Measurements from ENCODE around the gene GANC. TPM values are rescaled to one million over a fixed set of nuclear protein-coding genes. Genes with fewer than 3 reads are reported as not detected.
"Not testable (repeated sequence)": the region's sequence is repeated elsewhere in the genome, so short reads cannot be mapped to it uniquely, and the experiment has no call there.

GANC gene
- 15.0 TPM for total RNA-seq
- long read RNA-seq, partial matches to known transcripts = 2 of 7 reads
- long read RNA-seq, other reads (novel, unspliced or antisense) = 5 of 7 reads

- intact Hi-C loops (cut with DNase I) = no loop called here
- DNase-seq (peak; percentile 97), ATAC-seq (ENCODE audit: poor library complexity) (peak; percentile 98)
Observed at GRCh38 chr15:42272939-42273899, at the start of gene GANC, which contains the start of gene TMEM87A. Gene GANC (plus strand): TSS chr15:42273201. CDS start chr15:42274482, 1,281 bp downstream. Gene TMEM87A (minus strand): TSS chr15:42273433. CDS start chr15:42273398, 35 bp downstream.

GRCh38 chr15:42226648-42227047 lies 46.4 kb upstream of the GANC start:
- no peak for ATAC-seq (ENCODE audit: poor library complexity)
- intact Hi-C loops (cut with DNase I) = no loop called here
- no peak for DNase-seq

- no peak for ATAC-seq (ENCODE audit: poor library complexity)
- intact Hi-C loops (cut with DNase I) = no loop called here
Observed at GRCh38 chr15:42228036-42228435, 45.0 kb upstream of the GANC start.

GRCh38 chr15:42228981-42229380 lies 44.0 kb upstream of the GANC start:
- ATAC-seq (ENCODE audit: poor library complexity); intact Hi-C loops (cut with DNase I); DNase-seq: not testable (repeated sequence)

More at GRCh38 chr15:42228036-42228435, 45.0 kb upstream of the GANC start:
- no peak for DNase-seq

GRCh38 chr15:42231088-42231487 lies 41.9 kb upstream of the GANC start:
- ATAC-seq (ENCODE audit: poor library complexity) = no peak
- intact Hi-C loops (cut with DNase I) = no loop called here

GRCh38 chr15:42232606-42233005 lies 40.4 kb upstream of the GANC start:
- ATAC-seq (ENCODE audit: poor library complexity) (no peak), DNase-seq (no peak)
- intact Hi-C loops (cut with DNase I) = no loop called here

More at GRCh38 chr15:42231088-42231487, 41.9 kb upstream of the GANC start:
- DNase-seq = no peak

GRCh38 chr15:42233107-42233506 lies 39.9 kb upstream of the GANC start:
- intact Hi-C loops (cut with DNase I) = no loop called here
- ATAC-seq (ENCODE audit: poor library complexity) (no peak), DNase-seq (no peak)

GRCh38 chr15:42239528-42240182 lies 33.3 kb upstream of the GANC start:
- intact Hi-C loops (cut with DNase I) = no loop called here
- ATAC-seq (ENCODE audit: poor library complexity) (no peak), DNase-seq (no peak)

GRCh38 chr15:42240823-42241222 lies 32.2 kb upstream of the GANC start:
- DNase-seq (no peak), ATAC-seq (ENCODE audit: poor library complexity) (no peak)
- intact Hi-C loops (cut with DNase I) = no loop called here

- intact Hi-C loops (cut with DNase I) = no loop called here
Observed at GRCh38 chr15:42253300-42253699, 19.7 kb upstream of the GANC start.

GRCh38 chr15:42264795-42265194 lies 8.2 kb upstream of the GANC start:
- DNase-seq (no peak), ATAC-seq (ENCODE audit: poor library complexity) (no peak)
- intact Hi-C loops (cut with DNase I) = no loop called here

More at GRCh38 chr15:42253300-42253699, 19.7 kb upstream of the GANC start:
- DNase-seq (no peak), ATAC-seq (ENCODE audit: poor library complexity) (no peak)

GRCh38 chr15:42267286-42267685 lies 5.7 kb upstream of the GANC start:
- intact Hi-C loops (cut with DNase I) = no loop called here
- ATAC-seq (ENCODE audit: poor library complexity) (no peak), DNase-seq (no peak)

- DNase-seq (no peak), ATAC-seq (ENCODE audit: poor library complexity) (no peak)
- intact Hi-C loops (cut with DNase I) = no loop called here
Observed at GRCh38 chr15:42270551-42270950, 2.5 kb upstream of the GANC start.

- DNase-seq (no peak), ATAC-seq (ENCODE audit: poor library complexity) (no peak)
- intact Hi-C loops (cut with DNase I) = no loop called here
Observed at GRCh38 chr15:42270996-42271395, 2.0 kb upstream of the GANC start.

- ATAC-seq (ENCODE audit: poor library complexity) = peak; percentile 51
- intact Hi-C loops (cut with DNase I) = no loop called here
- peak; percentile 83 for DNase-seq
Observed at GRCh38 chr15:42273900-42274701, 1.1 kb downstream of the GANC start.

- DNase-seq = no peak
- intact Hi-C loops (cut with DNase I) = no loop called here
- no peak for ATAC-seq (ENCODE audit: poor library complexity)
Observed at GRCh38 chr15:42274702-42274989, 1.6 kb downstream of the GANC start.

GRCh38 chr15:42275780-42276391 lies 2.9 kb downstream of the GANC start:
- intact Hi-C loops (cut with DNase I) = no loop called here
- DNase-seq (no peak), ATAC-seq (ENCODE audit: poor library complexity) (no peak)

- ATAC-seq (ENCODE audit: poor library complexity) (no peak), DNase-seq (no peak)
- intact Hi-C loops (cut with DNase I) = no loop called here
Observed at GRCh38 chr15:42276762-42277161, 3.8 kb downstream of the GANC start.

Data from Right ventricle myocardium superior (tissue), 1 donor.